Measurements from ENCODE around the gene BACH1. TPM values are rescaled to one million over a fixed set of nuclear protein-coding genes. Genes with fewer than 3 reads are reported as not detected.

The BACH1 gene
- total and polyA plus RNA-seq, 7 donors = 9.8 to 115 (median 48.3) TPM

DNA sequence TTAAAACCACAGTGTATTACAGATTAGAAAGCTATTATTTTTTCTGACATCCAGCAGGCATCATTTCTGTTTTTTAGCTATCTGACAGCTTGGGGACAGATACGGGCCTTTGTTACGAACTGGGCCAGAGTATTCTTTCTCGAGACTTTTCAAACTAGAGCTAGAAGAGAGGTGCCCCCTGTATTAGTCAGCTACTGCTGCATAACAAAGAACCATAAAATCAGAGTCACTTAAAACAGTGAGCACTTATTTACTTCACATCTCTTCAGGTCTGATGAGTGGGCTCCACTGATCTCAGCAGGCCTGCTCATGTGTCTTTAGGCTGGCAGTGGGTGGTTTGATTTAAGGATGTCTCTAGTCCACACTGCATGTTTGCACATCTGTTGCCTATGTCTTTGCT, 67.8 kb downstream of the BACH1 start:
- no peaks in the 10 kb centered on the region for H3K9me3 ChIP-seq
- no peaks in the 10 kb centered on the region for H3K27me3 ChIP-seq (ENCODE audit: insufficient read depth in 3 of 3, low read length in 2 of 3)
- H3K36me3 ChIP-seq (ENCODE audit: insufficient read depth in 1 of 2, low read depth in 1 of 2) = peaks cover 0 to 36% of the 10 kb centered on the region in 2 donors
- DNase-seq (no peak), ATAC-seq (no peak)
- TF ChIP-seq, protein P1, sequence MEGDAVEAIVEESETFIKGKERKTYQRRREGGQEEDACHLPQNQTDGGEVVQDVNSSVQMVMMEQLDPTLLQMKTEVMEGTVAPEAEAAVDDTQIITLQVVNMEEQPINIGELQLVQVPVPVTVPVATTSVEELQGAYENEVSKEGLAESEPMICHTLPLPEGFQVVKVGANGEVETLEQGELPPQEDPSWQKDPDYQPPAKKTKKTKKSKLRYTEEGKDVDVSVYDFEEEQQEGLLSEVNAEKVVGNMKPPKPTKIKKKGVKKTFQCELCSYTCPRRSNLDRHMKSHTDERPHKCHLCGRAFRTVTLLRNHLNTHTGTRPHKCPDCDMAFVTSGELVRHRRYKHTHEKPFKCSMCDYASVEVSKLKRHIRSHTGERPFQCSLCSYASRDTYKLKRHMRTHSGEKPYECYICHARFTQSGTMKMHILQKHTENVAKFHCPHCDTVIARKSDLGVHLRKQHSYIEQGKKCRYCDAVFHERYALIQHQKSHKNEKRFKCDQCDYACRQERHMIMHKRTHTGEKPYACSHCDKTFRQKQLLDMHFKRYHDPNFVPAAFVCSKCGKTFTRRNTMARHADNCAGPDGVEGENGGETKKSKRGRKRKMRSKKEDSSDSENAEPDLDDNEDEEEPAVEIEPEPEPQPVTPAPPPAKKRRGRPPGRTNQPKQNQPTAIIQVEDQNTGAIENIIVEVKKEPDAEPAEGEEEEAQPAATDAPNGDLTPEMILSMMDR (IDR thresholded peaks at IDR 0.05) = no peak
- no peak overlapping the region for H3K4me3 ChIP-seq
- H3K4me1 ChIP-seq = no peaks in the 10 kb centered on the region
- 98 to 99% (median 99%) methylated on average over 3 of the region's 3 CpGs for WGBS, 3 donors
- H3K27ac ChIP-seq = no peak overlapping the region
- intact Hi-C loops (cut with DNase I) = no loop called here

- TF ChIP-seq, protein P1 (IDR thresholded peaks at IDR 0.05) = no peak
- Histone ChIP-seq H3K4me3 (no peak overlapping the region), H3K36me3 (ENCODE audit: insufficient read depth in 1 of 2, low read depth in 1 of 2) (peaks cover 0 to 29% of the 10 kb centered on the region in 2 donors), H3K27me3 (ENCODE audit: insufficient read depth in 3 of 3, low read length in 2 of 3) (no peaks in the 10 kb centered on the region), H3K4me1 (peaks cover 6% of the 10 kb centered on the region), H3K9me3 (no peaks in the 10 kb centered on the region), H3K27ac (no peak overlapping the region)
- ATAC-seq = no peak
- no peak for DNase-seq
- intact Hi-C loops (cut with DNase I) = no loop called here
- WGBS, 3 donors = 95 to 99% (median 98%) methylated on average over 2 of the region's 2 CpGs
These were observed 68.6 kb downstream of the BACH1 start for GRCh38 chr21:29367335-29367734.

DNA sequence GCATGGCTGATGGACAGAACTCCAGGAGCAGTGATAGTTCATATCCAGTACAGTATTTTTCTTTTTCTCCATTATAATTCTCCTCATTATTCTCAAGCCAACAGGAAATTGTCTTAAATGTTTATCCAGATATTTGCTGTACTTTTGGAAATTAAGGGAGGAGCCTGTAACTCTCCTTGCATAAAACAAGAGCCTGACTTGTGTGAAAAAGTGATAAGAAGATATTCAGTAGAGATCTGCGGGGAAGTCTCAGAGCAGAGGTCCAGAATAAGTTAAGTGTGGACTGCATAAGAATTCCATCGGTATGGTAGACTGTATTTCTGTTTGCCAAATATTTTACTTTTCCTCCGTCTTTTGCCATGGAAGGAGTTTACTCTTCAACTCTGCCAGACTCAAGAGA, 70.2 kb downstream of the BACH1 start:
- H3K36me3 ChIP-seq (ENCODE audit: insufficient read depth in 1 of 2, low read depth in 1 of 2) = peaks cover 0 to 36% of the 10 kb centered on the region in 2 donors
- no peak for ATAC-seq
- no peak overlapping the region for H3K4me3 ChIP-seq
- H3K27me3 ChIP-seq (ENCODE audit: insufficient read depth in 3 of 3, low read length in 2 of 3) = no peaks in the 10 kb centered on the region
- no peaks in the 10 kb centered on the region for H3K9me3 ChIP-seq
- TF ChIP-seq, protein P1 (IDR thresholded peaks at IDR 0.05) = no peak
- intact Hi-C loops (cut with DNase I) = no loop called here
- DNase-seq = no peak
- no peak overlapping the region for H3K27ac ChIP-seq
- 80 to 91% (median 85%) methylated on average over 3 of the region's 3 CpGs for WGBS, 3 donors
- H3K4me1 ChIP-seq = peaks cover 10% of the 10 kb centered on the region

- peak in 1 of 4 donors; percentile 16 for ATAC-seq
- Histone ChIP-seq H3K4me1 (peaks cover 10% of the 10 kb centered on the region), H3K36me3 (ENCODE audit: insufficient read depth in 1 of 2, low read depth in 1 of 2) (peaks cover 0 to 34% of the 10 kb centered on the region in 2 donors), H3K27ac (peak overlapping the region; percentile 46), H3K9me3 (no peaks in the 10 kb centered on the region), H3K27me3 (ENCODE audit: insufficient read depth in 3 of 3, low read length in 2 of 3) (no peaks in the 10 kb centered on the region), H3K4me3 (no peak overlapping the region)
- DNase-seq = no peak
- TF ChIP-seq, protein P1 (IDR thresholded peaks at IDR 0.05) = no peak
- WGBS, 3 donors = 95 to 98% (median 97%) methylated on average over 4 of the region's 4 CpGs
- intact Hi-C loops (cut with DNase I) = loop anchor here in 1 of 2 donors (5.0 kb wide), 2 partner anchors 209 to 279 kb away; no protein-coding TSS in a partner anchor
These were observed 72.7 kb downstream of the BACH1 start for GRCh38 chr21:29371464-29371863.
